ENCODE measurements around the gene AP3B2.
"Not testable (repeated sequence)": the region's sequence is repeated elsewhere in the genome, so short reads cannot be mapped to it uniquely, and the experiment has no call there.

AP3B2 gene

GRCh38 chr15:82647835-82648256 is 61.8 kb downstream of the AP3B2 start:
- no peak for DNase-seq (ENCODE audit: low spot score)

GRCh38 chr15:82647045-82647834 is 62.4 kb downstream of the AP3B2 start, which contains the start of gene CPEB1:
CPEB1 (minus strand) TSS chr15:82647363; CDS start chr15:82628459, 18,904 bp downstream.
- in situ Hi-C loops (cut with MboI; ENCODE audit: low sequenced_read_pairs, unreplicated experiment) = no loop called here
- peak; percentile 68 for DNase-seq (ENCODE audit: low spot score)
- no peak for TF ChIP-seq CTCF (IDR thresholded peaks at IDR 0.05; ENCODE audit: borderline replicate concordance, control extremely low read depth, extremely low read depth, insufficient read depth, missing control alignments)

More at GRCh38 chr15:82647835-82648256, 61.8 kb downstream of the AP3B2 start:
- no peak for TF ChIP-seq CTCF (IDR thresholded peaks at IDR 0.05; ENCODE audit: borderline replicate concordance, control extremely low read depth, extremely low read depth, insufficient read depth, missing control alignments)
- in situ Hi-C loops (cut with MboI; ENCODE audit: low sequenced_read_pairs, unreplicated experiment) = no loop called here

GRCh38 chr15:82646250-82647044 is 63.2 kb downstream of the AP3B2 start:
- no peak for TF ChIP-seq CTCF (IDR thresholded peaks at IDR 0.05; ENCODE audit: borderline replicate concordance, control extremely low read depth, extremely low read depth, insufficient read depth, missing control alignments)
- in situ Hi-C loops (cut with MboI; ENCODE audit: low sequenced_read_pairs, unreplicated experiment) = no loop called here
- no peak for DNase-seq (ENCODE audit: low spot score)

GRCh38 chr15:82644967-82645852 is 64.5 kb downstream of the AP3B2 start:
- DNase-seq (ENCODE audit: low spot score) = not testable (repeated sequence)

GRCh38 chr15:82643992-82644391 is 65.7 kb downstream of the AP3B2 start:
- in situ Hi-C loops (cut with MboI; ENCODE audit: low sequenced_read_pairs, unreplicated experiment) = no loop called here

More at GRCh38 chr15:82644967-82645852, 64.5 kb downstream of the AP3B2 start:
- in situ Hi-C loops (cut with MboI; ENCODE audit: low sequenced_read_pairs, unreplicated experiment) = not testable (repeated sequence)

GRCh38 chr15:82642656-82643055 is 67.0 kb downstream of the AP3B2 start:
- no peak for DNase-seq (ENCODE audit: low spot score)
- in situ Hi-C loops (cut with MboI; ENCODE audit: low sequenced_read_pairs, unreplicated experiment) = no loop called here
- TF ChIP-seq CTCF (IDR thresholded peaks at IDR 0.05; ENCODE audit: borderline replicate concordance, control extremely low read depth, extremely low read depth, insufficient read depth, missing control alignments) = no peak

More at GRCh38 chr15:82643992-82644391, 65.7 kb downstream of the AP3B2 start:
- TF ChIP-seq CTCF (IDR thresholded peaks at IDR 0.05; ENCODE audit: borderline replicate concordance, control extremely low read depth, extremely low read depth, insufficient read depth, missing control alignments) = no peak
- DNase-seq (ENCODE audit: low spot score) = no peak

Data from GM13976 (cell line).